ENCODE results near the gene RSPH6A. TPM values are rescaled to one million over a fixed set of nuclear protein-coding genes. Genes with fewer than 3 reads are reported as not detected.

The RSPH6A gene
- total RNA-seq, 4 donors from 2014 or later: 0.23 TPM; not detected in 3

- Histone ChIP-seq H3K27ac (peak overlapping the region in 3 of 4 donors; percentile 96 to 99 (median 99)), H3K27me3 (no peaks in the 10 kb centered on the region), H3K4me3 (no peak overlapping the region), H3K36me3 (peaks cover 0 to 57% of the 10 kb centered on the region in 2 donors), H3K4me1 (peaks cover 0 to 52% (median 7%) of the 10 kb centered on the region in 3 donors), H3K9me3 (no peaks in the 10 kb centered on the region)
- whole genome bisulfite sequencing, 2 donors (ENCODE audit: low coverage in 1 of 2): 9 to 30% methylated on average over 2 of the region's 2 CpGs
- no peak for TF ChIP-seq POLR2AphosphoS5 (IDR thresholded peaks at IDR 0.05)
- no peak for TF ChIP-seq POLR2A (IDR thresholded peaks at IDR 0.05)
- no peak for TF ChIP-seq EP300 (IDR thresholded peaks at IDR 0.05)
- TF ChIP-seq CTCF (IDR thresholded peaks at IDR 0.05): no peak
- no peak for ATAC-seq
These were observed 41.7 kb downstream of the RSPH6A start for GRCh38 chr19:45773384-45773783.

GRCh38 chr19:45772912-45773311 lies 42.2 kb downstream of the RSPH6A start:
- ATAC-seq: no peak
- H3K27me3 ChIP-seq: no peaks in the 10 kb centered on the region
- peaks cover 0 to 53% of the 10 kb centered on the region in 2 donors for H3K36me3 ChIP-seq
- no peaks in the 10 kb centered on the region for H3K9me3 ChIP-seq
- H3K4me3 ChIP-seq: no peak overlapping the region
- WGBS, 2 donors (ENCODE audit: low coverage in 1 of 2): 60% methylated on average over 1 of the region's 3 CpGs; no CpG with 5 or more reads in 1 of the 2 donors
- peak overlapping the region in 3 of 4 donors; percentile 96 to 99 (median 99) for H3K27ac ChIP-seq
- peaks cover 0 to 48% (median 7%) of the 10 kb centered on the region in 3 donors for H3K4me1 ChIP-seq
- no peak for TF ChIP-seq POLR2A (IDR thresholded peaks at IDR 0.05)
- no peak for TF ChIP-seq POLR2AphosphoS5 (IDR thresholded peaks at IDR 0.05)
- no peak for TF ChIP-seq EP300 (IDR thresholded peaks at IDR 0.05)
- TF ChIP-seq CTCF (IDR thresholded peaks at IDR 0.05): no peak

GRCh38 chr19:45772130-45772840 lies 42.8 kb downstream of the RSPH6A start:
- H3K36me3 ChIP-seq: peaks cover 0 to 46% of the 10 kb centered on the region in 2 donors
- H3K9me3 ChIP-seq: no peaks in the 10 kb centered on the region
- peak overlapping the region in 3 of 4 donors; percentile 96 to 99 (median 99) for H3K27ac ChIP-seq
- no peak for ATAC-seq
- WGBS, 2 donors (ENCODE audit: low coverage in 1 of 2): 67 to 74% methylated on average over 1 to 9 of the region's 14 CpGs
- no peak for TF ChIP-seq POLR2AphosphoS5 (IDR thresholded peaks at IDR 0.05)
- no peak for TF ChIP-seq EP300 (IDR thresholded peaks at IDR 0.05)
- TF ChIP-seq POLR2A (IDR thresholded peaks at IDR 0.05): no peak
- TF ChIP-seq CTCF (IDR thresholded peaks at IDR 0.05): no peak
- H3K4me3 ChIP-seq: no peak overlapping the region
- H3K4me1 ChIP-seq: peaks cover 0 to 41% (median 7%) of the 10 kb centered on the region in 3 donors
- H3K27me3 ChIP-seq: no peaks in the 10 kb centered on the region

- Histone ChIP-seq H3K27ac (peak overlapping the region; percentile 72 to 99 (median 98)), H3K27me3 (no peaks in the 10 kb centered on the region), H3K36me3 (peaks cover 0 to 38% of the 10 kb centered on the region in 2 donors), H3K4me1 (peaks cover 0 to 46% (median 14%) of the 10 kb centered on the region in 3 donors), H3K4me3 (peak overlapping the region in 1 of 2 donors; percentile 93), H3K9me3 (no peaks in the 10 kb centered on the region)
- TF ChIP-seq CTCF (IDR thresholded peaks at IDR 0.05) (no peak), EP300 (IDR thresholded peaks at IDR 0.05) (no peak), POLR2A (IDR thresholded peaks at IDR 0.05) (no peak), POLR2AphosphoS5 (IDR thresholded peaks at IDR 0.05) (no peak)
- no peak for ATAC-seq
- 60 to 64% methylated on average over 1 to 3 of the region's 46 CpGs for WGBS, 2 donors (ENCODE audit: low coverage in 1 of 2)
These were observed 43.7 kb downstream of the RSPH6A start for GRCh38 chr19:45771311-45771933.

All from gastroesophageal sphincter (tissue), 4 donors.